Measurements from ENCODE around the gene IL20RB.
"Not testable (repeated sequence)": the region's sequence is repeated elsewhere in the genome, so short reads cannot be mapped to it uniquely, and the experiment has no call there.

Gene IL20RB

GRCh38 chr3:136947477-136947876, 10.3 kb upstream of the IL20RB start:
- no peak for DNase-seq

- DNase-seq = no peak
These were observed 8.6 kb upstream of the IL20RB start for GRCh38 chr3:136949146-136949545.

- no peak for DNase-seq
These were observed 8.1 kb upstream of the IL20RB start for GRCh38 chr3:136949708-136950107.

DNA sequence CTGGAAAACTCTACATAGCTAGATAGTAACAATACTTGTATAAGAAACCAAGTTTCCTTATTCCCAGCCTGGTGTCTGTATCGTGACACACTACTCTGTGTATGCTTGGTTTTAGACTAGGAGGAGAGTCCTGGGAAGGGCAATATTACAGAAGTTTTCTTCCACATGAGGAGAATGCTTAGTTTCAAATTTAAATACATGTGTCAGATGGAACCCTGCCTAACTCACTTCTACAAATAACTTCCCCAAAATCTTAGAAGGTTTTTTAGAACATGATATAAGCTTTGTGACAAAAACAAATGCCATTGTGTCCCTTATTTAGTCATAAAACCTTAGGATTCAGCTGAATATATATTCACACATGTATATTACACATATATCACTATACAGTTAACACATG, 7.2 kb upstream of the IL20RB start:
- DNase-seq = no peak

DNA sequence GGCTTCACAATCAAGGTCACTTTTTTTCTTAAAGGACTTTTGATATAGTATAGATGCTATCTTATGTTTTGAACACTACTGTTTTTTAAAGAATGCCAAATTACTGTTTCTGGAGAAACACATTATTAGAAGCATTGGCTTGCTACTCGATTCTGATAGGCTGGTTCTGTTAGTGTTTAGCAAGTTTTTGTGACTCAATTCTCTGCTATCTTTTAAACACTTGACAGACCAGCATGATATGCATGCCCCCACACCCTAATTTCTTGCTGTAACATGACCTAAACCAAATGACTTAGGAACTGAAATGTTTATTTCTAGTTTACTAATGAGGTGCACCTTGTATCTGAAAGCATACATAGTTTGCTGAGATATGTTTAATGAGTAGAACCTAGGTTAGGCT, 5.5 kb upstream of the IL20RB start:
- no peak for DNase-seq

GRCh38 chr3:136954251-136954650, 3.5 kb upstream of the IL20RB start:
- DNase-seq = no peak

DNA sequence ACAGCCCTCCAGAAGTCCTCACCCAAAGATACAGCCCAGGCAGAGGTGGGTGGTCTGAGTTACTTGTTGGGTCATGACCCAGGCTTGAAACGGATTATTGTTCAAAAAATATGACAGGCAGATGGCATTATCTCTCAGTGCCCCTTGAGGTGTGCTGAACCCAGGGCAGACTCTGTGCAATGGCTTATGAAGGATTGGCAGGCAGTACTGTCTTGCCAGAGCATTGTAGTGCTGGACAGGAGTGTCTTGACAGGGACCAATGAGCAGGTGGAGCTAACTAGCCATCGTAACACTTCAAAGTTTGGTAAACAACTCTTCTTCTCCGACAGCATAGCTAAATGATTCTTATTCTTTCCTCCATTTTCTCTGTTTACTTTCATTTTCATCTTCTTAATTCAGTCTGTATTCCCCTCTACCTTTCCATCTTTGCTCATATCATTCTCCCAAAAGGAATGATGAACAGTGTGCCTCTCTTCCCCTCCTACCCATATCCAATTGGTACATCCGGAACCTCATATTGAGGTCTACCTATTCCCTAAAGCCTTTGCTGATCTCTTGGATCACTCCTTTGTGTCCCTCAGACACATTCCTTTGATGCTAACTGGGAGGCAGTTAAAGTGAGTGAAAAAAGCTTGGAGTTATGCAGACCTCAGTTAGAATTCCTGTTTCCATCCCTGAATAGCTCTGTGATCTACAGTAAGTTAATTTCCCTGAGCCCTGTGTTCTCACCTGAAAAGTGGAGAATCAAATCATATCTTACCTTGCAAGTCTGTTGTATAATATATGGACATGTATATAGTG, 2.6 kb upstream of the IL20RB start:
- no peak for DNase-seq

DNA sequence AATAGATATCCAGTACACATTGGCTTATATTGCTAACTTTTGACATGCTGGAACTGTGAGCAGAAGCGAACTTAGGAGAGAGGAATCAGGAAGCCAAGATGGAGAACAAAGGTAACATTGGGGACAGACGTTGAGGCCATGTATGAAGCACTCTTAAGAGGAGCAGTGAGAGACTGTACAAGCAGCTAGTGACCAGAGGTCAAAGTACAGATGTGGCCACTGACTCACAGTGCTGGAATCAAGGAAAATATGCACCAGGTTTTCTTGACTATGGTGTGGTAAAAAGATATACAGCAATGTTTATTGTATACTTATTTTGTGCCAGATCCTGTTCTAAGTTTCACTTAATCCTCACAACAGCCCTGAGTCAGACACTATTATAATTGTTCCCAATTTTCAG, 2.0 kb upstream of the IL20RB start:
- DNase-seq = no peak

DNA sequence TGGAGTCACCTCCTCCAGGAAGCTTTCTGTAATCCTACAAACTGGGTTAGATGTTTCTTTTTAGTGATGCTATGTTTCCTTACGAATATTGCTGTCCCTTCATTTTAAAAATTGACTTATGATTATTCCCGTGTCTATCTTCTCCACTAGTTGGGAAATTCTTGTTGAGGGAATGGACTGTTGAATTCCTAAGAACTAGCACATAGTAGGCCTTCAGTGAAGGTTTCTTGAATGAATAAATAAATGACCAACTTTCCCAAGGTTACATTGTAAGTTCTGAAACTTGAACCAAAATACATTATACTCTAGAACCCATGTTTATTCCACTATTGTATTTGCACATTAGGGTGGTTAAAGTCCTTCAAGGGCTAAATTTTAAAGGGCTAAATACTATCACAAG, 812 bp upstream of the IL20RB start:
- DNase-seq = no peak

DNA sequence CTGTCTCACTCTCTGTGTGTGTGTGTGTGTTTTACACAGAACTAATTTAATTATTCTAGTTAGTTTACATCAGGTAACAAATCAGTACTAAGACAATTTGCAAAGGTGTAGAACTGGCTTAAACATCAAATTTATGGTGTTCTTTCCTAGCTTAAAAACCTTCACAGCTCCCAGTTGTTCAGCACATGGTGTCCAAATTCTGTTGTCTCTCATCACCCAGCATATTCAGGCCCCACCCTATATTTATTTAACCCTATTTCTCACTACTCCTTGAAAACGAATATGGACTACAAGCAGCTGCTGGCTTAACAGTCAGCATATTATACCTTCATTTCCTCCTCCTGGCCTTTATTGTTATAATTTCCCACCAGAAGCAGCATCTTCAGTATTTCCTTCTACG, 1.2 kb downstream of the IL20RB start:
- DNase-seq = no peak

DNA sequence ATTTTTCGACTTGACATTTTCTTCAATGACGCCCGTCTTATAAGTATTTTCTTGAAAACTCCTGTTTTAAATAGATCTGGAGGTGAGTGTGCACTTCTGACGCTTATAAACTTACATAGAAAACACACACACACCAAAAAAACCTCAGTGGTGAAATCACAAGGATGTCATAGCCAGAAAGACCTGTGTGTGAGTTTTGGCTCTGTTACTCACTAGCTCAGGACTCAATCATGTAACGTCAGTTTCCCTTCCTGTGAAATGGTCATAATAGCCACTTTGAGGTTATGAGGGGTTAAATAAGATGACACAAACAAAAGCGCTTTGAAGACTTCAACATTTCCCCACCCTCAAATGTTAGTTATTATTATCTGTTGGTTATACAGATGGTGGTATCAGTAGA, 1.8 kb downstream of the IL20RB start:
- no peak for DNase-seq

- DNase-seq = no peak
These were observed 3.4 kb downstream of the IL20RB start for GRCh38 chr3:136960838-136961836.

- no peak for DNase-seq
These were observed 5.1 kb downstream of the IL20RB start for GRCh38 chr3:136962927-136963326.

DNA sequence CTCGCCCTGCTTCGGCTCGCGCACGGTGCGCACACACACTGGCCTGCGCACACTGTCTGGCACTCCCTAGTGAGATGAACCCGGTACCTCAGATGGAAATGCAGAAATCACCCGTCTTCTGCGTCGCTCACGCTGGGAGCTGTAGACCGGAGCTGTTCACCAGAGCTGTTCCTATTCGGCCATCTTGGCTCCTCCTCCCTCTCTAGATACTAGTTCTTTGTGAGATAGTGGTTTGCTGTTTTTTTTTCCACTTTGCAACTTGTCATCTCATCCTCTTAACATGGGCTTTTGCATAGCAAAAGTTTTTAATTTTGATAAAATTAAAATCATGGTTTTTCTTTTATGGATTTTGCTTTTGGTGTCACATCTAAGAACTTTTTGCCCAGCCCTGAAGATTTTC, 11.8 kb downstream of the IL20RB start:
- not testable (repeated sequence) for DNase-seq

GRCh38 chr3:136973352-136973751, 15.6 kb downstream of the IL20RB start:
- DNase-seq = no peak

DNA sequence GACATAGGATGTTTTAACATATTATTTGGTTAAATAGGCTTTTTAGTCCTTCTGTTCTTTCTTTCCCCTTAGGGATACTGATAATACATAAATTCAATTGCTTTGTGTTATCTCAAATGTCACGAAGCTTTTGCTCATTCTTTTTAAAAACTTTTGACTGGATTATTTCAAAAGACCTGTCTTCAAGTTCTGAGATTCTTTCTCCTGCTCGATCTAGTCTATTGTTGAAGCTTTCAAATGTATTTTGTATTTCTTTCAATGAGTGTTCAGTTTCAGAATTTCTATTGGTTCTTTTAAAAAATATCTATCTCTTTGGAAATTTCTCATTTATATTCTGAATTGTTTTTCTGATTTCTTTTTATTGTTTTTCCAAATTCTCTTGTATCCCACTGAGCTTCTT, 16.9 kb downstream of the IL20RB start:
- DNase-seq = no peak

- DNase-seq = no peak
These were observed 21.4 kb downstream of the IL20RB start for GRCh38 chr3:136979204-136979603.

DNA sequence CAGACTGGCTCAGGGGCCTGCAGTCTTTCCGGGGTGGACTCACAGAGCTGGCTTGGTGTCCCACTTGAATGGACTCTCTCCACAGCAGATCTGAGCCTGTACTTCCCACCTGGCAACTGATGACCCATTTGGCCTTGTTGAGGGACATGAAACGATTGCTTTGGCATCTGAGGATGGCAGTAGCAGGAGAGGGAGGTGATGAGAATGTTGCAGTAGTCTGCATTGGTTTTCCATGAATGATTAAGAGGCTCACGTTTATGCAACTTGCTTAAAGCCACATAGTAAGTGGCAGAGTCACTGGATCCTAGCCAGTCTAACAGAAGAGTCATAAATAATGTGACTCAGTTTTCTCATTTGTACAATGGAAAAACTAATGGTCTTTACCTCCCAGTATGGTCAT, 21.9 kb downstream of the IL20RB start:
- no peak for DNase-seq

DNA sequence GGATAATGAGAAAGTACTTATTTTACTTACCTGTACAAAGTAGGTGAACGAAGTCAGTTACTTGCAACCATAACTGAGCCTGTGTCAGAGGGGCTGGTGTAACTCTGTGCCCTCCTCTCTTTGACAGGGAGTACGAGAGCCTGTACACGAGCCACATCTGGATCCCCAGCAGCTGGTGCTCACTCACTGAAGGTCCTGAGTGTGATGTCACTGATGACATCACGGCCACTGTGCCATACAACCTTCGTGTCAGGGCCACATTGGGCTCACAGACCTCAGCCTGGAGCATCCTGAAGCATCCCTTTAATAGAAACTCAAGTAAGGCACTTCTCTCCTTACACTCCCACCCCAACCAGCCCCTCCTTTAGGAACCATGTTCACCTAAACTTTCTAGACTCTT, 24.2 kb downstream of the IL20RB start:
- no peak for DNase-seq

DNA sequence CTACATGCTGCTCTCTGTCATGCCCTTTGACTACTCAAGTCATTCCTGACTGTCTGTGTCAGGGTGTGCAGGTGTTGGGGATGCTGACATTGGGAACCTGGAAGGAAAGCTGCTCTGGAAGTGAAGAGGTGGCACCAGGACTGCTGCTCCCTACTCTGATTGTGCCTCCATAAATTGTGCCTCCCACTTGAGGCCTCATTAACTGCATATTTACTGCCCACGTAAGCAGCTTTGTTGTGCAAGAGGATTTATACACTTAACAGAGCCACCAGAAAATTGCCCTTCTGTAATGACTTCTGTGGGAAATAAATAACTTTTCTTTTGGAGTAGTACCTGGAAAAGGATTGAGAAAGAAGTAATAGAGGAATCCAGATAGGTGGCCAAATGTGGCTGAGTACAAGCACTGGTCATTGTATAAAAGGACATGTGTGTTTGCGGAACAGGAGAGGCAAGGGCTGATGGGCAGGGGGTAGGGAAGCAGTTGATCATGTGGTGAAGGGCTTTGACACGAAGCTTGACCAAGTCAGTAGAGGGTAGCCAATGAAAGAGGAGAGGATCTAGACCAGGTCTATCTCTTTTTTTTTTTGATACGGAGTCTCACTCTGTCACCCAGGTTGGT, 24.8 kb downstream of the IL20RB start:
- DNase-seq = peak; percentile 28

DNA sequence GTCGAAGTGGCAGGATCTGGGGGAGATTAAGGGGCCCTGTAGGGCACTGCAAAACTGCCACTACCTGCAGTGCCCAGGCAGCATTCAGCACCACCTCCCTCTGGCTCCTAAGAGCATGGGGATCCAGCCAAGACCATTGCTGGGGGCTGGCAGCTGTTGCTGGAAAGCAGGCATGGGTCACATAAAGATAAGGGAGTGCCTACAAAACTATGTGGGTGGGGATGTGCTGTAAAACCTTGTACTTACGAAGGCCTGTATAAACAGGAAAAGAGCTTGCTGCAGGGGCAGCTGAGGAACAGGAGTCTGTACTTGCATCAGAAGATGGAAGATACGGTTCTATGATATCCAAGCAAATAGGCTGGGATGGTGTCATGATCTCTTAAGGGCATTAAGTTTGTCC, 27.1 kb downstream of the IL20RB start:
- no peak for DNase-seq

DNA sequence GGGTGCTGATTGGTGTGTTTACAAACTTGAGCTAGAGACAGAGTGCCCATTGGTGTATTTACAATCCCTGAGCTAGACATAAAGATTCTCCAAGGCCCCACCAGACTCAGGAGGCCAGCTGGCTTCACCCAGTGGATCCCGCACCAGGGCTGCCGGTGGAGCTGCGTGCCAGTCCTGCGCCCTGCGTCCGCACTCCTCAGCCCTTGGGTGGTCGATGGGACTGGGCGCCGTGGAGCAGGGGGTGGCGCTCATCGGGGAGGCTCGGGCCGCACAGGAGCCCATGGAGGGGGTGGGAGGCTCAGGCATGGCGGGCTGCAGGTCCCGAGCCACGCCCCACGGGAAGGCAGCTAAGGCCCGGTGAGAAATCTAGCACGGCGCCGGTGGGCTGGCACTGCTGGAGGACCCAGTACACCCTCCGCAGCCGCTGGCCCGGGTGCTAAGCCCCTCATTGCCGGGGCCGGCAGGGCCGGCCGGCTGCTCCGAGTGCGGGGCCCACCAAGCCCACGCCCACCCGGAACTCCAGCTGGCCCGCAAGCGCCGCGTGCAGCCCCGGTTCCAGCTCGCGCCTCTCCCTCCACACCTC, 29.7 kb downstream of the IL20RB start:
- DNase-seq = not testable (repeated sequence)

GRCh38 chr3:136988651-136989050, 30.9 kb downstream of the IL20RB start:
- DNase-seq = no peak
